ENCODE data around the gene U2AF2.

Gene U2AF2

DNA sequence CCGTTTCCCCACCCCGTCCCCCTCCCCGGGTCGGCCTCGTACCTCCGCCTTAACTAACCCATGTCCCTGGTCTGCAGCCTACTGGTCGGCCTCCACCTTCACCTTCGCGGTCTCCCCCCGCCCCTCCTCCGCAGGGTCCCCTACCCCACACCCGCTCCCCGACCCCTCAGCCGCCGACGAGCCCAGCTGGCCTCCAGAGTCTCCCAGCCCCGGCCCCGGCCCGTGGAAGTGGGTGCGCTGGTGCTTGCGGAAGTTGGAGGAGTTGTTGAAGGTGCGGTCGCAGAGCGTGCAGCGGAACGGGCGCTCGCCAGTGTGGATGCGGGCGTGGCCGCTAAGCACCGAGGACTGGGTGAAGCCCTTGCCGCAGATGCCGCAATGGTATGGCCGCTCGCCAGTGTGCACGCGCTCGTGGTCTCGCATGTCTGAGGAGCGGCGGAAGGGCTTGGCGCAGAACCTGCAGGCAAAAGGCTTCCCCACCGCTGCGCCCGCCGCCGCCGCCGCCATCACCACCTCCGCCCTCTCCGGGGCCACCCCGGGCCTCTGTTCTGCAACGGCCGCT is 33.1 kb upstream of the U2AF2 start:
- DNase-seq (ENCODE audit: low read depth) = no peak

- DNase-seq (ENCODE audit: low read depth) = no peak
Observed at GRCh38 chr19:55622242-55622969, 32.4 kb upstream of the U2AF2 start.

GRCh38 chr19:55623130-55623529 is 31.7 kb upstream of the U2AF2 start:
- DNase-seq (ENCODE audit: low read depth) = no peak

DNA sequence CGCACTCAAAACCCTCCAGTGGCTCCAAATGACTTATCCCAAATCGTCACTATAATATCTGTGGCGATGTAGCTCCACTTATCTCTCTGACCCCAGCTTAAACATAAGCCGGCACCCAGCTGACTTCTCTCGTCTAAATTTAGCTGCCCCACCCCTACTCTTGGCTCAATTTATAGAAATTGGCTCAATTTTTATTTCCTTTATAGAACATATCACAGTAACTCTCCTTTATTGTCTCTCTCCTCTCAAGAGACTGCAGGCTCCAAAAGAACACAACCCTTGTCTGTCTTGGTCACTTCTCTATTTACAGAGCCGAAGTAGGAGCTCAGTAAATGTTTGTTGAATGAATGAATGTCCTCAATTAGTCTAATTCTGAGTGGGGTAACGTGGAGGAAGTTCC is 31.3 kb upstream of the U2AF2 start:
- DNase-seq (ENCODE audit: low read depth) = no peak

- peak; percentile 90 for DNase-seq (ENCODE audit: low read depth)
Observed at GRCh38 chr19:55624109-55625003, 30.5 kb upstream of the U2AF2 start, which contains the start of gene ZNF784. Gene ZNF784 (minus strand): TSS chr19:55624566. CDS start chr19:55624561, 5 bp downstream.

DNA sequence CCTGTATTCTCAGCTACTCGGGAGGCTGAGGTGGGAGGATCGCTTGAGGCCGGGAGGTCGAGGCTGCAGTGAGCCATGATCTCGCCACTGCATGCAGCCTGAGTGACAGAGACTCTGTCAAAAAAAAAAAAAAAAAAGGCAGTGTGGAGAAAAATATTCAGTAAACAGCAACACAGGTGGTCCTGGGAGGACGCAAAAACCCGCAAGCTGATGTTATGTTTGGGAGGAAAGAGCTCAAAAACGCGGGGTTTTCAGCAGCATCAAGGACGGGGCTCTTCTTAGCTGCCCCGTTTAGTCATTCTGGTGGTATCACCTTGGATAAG is 29.9 kb upstream of the U2AF2 start:
- DNase-seq (ENCODE audit: low read depth) = no peak

DNA sequence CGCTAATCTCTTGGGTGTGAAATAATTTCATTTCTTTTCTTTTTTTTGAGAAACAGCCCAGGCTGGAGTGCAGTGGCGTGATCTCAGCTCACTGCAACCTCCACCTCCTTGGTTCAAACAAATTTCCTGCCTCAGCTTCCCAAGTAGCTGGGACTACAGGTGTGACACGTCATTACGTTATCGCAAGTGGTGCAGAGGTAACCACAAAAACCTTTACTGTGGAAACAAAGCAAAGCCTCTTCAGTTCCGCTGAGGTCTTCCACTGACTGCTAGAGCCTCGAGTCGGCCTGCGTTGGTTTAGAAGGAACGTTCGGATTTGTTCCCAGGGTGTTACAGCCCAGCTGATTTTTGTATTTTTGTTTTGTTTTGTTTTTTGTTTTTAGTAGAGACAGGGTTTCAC is 28.5 kb upstream of the U2AF2 start:
- DNase-seq (ENCODE audit: low read depth) = no peak

- no peak for DNase-seq (ENCODE audit: low read depth)
Observed at GRCh38 chr19:55632463-55632834, 22.4 kb upstream of the U2AF2 start.

DNA sequence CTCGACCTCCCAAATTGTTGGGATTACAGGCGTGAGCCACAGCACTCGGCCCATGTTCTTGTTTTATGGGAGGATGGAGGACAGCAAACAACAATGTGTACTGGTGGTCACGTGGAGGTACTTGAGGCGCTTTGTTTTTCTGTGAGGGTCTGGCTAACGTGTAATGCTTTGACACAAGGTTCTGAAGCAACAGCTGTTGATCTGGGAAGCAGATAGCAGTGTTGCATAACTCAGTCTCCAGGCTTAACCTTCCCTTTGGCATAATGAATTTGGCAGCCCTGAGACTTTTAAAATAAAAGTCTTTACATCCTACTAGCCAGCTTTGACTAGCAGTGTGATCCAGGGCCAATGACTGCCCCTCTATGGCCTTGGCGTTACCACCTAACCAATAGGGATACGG is 21.0 kb upstream of the U2AF2 start:
- no peak for DNase-seq (ENCODE audit: low read depth)

DNA sequence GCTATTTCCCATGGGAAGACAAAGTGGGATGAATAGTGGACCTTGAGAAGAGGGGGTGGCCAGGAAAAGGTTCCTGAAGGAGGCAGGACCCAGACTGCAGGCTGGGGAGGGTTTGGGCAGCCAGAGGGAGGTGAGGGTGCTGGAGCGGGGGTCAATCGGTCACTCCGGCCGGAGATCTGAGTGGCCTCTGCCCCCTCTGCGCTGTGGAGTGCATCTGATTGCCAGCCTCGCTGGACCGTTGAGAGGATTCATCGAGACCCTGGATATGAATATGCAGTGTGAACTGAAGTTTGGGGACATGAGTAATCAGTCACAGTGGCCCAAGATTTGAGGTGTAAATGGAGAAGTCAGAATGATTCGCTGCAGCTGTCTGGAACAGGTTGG is 19.5 kb upstream of the U2AF2 start:
- no peak for DNase-seq (ENCODE audit: low read depth)

DNA sequence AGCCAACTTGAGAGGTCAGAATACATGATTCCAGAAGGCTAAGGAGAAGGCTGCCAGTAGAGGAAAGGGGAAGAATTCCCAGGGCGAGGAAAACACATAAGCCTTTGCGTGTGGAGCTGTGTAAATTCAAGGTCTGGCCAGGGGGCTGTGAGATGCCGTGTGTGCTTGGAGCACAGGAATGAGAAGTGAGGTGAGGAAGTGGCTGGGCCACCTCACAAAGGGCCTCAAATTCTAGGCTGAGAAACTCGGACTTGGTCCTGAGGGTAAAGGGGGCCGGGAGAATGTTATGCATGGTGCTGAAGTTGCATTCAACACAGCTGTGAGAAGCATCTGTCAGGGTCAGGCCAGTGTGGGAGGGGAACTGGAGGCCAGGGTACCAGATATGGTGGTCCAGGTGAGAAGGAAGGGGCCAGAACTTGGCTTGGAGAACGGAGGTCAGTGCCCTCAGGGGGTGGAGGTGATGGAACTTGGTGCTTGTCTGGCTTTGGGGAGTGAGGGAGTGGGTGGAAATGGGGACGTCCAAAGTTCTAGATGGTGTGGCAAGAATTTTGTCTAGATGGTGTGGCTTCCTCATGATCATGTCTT is 18.9 kb upstream of the U2AF2 start:
- no peak for DNase-seq (ENCODE audit: low read depth)

- no peak for DNase-seq (ENCODE audit: low read depth)
Observed at GRCh38 chr19:55636723-55637122, 18.1 kb upstream of the U2AF2 start.

GRCh38 chr19:55637534-55637933 is 17.3 kb upstream of the U2AF2 start:
- DNase-seq (ENCODE audit: low read depth) = no peak

DNA sequence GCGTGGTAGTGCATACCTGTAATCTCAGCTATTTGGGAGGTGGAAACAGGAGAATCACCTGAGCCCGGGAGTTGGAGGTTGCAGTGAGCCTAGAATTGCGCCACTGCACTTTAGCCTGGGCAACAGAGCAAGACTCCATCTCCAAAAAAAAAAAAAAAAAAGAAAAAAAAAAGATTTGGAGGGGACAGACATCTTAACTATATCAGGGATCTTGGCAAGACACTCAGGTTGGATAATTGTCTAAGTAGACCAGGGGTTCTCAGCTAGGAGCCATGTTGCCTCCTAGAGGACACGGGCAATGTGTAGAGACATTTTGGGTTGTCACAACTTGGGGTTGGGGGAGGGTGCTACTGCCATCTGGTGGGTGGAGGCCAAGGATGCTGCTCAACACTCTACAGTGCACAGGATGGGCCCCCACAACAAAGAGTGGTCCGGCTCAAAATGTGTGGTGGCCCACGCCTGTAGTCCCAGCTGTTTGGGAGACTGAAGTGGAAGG is 15.9 kb upstream of the U2AF2 start:
- no peak for DNase-seq (ENCODE audit: low read depth)

GRCh38 chr19:55640043-55640576 is 14.7 kb upstream of the U2AF2 start:
- DNase-seq (ENCODE audit: low read depth) = no peak

DNA sequence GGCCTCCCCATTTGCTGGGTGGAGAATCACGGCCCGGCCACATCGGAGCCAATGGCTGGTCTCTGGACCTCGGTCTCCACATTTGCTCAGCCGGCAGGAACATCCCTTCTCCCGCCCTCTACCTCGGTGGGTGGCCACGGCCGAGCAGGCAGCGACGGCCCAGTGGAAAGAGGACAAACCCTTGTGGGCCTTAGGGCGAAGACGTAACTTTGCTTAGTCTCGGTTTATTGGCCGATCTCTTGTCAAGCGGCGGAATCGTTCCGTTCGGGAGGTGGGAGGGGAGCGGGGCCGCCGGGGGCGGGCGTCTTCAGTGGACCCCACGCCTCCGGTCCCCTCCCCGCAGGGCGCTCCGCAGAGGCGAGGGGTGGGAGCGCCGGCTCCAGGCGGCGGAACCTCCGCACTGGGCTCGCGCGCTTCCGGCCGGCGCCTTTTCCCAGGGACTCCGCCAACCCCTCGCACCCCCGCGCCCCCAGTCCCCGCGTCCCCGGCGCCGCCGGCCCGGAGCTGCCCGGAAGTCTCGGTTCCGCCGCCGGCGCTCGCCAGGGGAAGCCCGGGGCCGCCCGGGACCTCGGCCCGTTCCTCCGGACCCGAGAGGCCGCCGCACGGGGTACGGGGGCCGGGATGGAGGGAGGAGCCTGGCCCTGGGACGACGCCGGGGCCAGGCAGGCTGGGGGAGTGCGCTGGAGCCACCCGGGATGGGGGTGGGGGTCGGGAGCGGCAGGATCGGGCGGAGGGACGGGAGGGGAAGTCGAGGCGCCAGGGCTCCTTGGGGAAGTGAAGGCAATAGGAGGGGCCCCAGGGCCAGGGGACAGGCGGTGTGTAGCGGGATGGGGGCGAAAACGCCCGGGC is 14.0 kb upstream of the U2AF2 start, which contains the start of gene ZNF580:
Gene ZNF580, plus strand, starts transcription at position 426 of the 849 bp plus-strand sequence. CDS start 1,507 bp downstream, outside the sequence.
- DNase-seq (ENCODE audit: low read depth) = no peak

DNA sequence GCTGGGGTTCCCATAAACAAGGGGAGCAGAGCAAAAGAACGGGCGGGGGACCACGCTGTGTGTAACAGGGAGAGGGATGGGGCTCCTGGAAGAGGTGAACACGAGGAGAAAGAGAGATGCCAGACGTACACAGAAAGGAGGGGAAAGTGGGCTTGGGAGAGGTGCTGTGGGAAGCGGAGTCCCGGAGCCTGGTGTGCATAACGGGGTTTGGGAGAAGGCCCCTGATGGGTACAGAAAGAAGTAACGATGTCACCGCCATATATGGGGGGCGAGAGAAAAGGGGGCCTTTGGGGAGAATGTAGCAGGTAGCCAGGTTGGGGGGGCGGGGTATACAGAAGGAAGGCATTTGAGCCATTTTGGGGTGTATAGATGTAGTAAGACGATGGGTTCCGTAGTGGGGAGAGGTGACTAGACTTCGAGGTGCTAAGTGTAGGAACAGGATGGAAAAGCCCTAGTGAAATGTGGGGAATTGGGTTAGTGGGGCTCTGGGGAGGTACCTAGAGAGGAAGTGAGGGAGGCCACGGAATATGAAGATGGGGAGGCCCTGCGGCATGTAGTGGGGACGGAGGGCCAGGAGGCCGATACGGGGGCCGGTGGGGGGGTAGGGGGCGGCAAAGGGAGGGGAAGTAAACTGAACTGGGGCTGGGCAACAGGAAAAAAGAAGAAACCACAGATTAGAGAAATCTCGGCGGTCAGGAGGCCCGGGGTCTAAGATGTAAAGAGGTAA is 13.2 kb upstream of the U2AF2 start:
- no peak for DNase-seq (ENCODE audit: low read depth)

GRCh38 chr19:55642153-55643002 is 12.5 kb upstream of the U2AF2 start:
- no peak for DNase-seq (ENCODE audit: low read depth)

GRCh38 chr19:55643003-55643886 is 11.6 kb upstream of the U2AF2 start, which contains the start of gene ZNF581:
Gene ZNF581 (plus strand): TSS chr19:55643649. CDS start chr19:55644572, 923 bp downstream.
- DNase-seq (ENCODE audit: low read depth) = peak; percentile 70

Data from stimulated activated CD8-positive, alpha-beta memory T cell treated with anti-CD3 and anti-CD28 coated beads, Interleukin-15, amount 100 ng/mL, for 24 hours (primary cell).